Measurements from ENCODE around the gene EIF4G3. TPM values are rescaled to one million over a fixed set of nuclear protein-coding genes. Genes with fewer than 3 reads are reported as not detected.

The EIF4G3 gene
- total RNA-seq, 1 experiment from 2014 or later, result 87.6 TPM

DNA sequence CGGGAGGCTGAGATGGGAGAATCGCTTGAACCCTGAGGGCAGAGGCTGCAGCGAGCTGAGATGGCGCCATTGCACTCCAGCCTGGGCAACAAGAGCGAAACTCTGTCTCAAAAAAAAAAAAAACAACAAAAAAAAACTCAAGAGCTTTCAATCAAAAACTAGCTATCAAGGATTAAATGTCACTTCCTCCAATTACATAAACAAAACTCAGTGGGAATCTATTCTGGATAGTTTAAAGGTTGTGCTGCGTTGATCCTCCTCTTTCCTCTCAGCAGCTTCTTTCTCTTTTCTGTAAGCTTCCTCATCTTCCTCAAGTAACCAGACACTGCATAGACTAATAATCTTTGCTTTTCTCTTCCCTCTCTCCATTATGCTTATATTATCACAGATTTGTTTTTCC is 20.7 kb downstream of the EIF4G3 start:
- Mint-ChIP-seq H3K27ac (ENCODE audit: low read depth, unreplicated experiment) (no peak overlapping the region), H3K4me3 (ENCODE audit: unreplicated experiment) (no peak overlapping the region), H3K27me3 (ENCODE audit: insufficient read depth, unreplicated experiment) (no peaks in the 10 kb centered on the region), H3K4me1 (ENCODE audit: insufficient read depth, unreplicated experiment) (peaks cover 15% of the 10 kb centered on the region), H3K36me3 (ENCODE audit: insufficient read depth, unreplicated experiment) (peaks cover 41% of the 10 kb centered on the region), H3K9me3 (ENCODE audit: unreplicated experiment) (no peaks in the 10 kb centered on the region)
- CTCF ChIA-PET, result interaction anchor here (0.6 to 0.8 kb wide), 2 partner anchors 14 to 30 kb away, joined by 3 read pairs; no protein-coding TSS in a partner anchor
- intact Hi-C loops (cut with micrococcal nuclease), result no loop called here
- DNase-seq (ENCODE audit: unreplicated experiment), result no peak
- TF ChIP-seq, protein P1, sequence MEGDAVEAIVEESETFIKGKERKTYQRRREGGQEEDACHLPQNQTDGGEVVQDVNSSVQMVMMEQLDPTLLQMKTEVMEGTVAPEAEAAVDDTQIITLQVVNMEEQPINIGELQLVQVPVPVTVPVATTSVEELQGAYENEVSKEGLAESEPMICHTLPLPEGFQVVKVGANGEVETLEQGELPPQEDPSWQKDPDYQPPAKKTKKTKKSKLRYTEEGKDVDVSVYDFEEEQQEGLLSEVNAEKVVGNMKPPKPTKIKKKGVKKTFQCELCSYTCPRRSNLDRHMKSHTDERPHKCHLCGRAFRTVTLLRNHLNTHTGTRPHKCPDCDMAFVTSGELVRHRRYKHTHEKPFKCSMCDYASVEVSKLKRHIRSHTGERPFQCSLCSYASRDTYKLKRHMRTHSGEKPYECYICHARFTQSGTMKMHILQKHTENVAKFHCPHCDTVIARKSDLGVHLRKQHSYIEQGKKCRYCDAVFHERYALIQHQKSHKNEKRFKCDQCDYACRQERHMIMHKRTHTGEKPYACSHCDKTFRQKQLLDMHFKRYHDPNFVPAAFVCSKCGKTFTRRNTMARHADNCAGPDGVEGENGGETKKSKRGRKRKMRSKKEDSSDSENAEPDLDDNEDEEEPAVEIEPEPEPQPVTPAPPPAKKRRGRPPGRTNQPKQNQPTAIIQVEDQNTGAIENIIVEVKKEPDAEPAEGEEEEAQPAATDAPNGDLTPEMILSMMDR (IDR thresholded peaks at IDR 0.05; ENCODE audit: unreplicated experiment), result no peak
- BruUV-seq (replicated peaks), result no TSS peak
- POLR2A ChIA-PET, result no interaction called here

DNA sequence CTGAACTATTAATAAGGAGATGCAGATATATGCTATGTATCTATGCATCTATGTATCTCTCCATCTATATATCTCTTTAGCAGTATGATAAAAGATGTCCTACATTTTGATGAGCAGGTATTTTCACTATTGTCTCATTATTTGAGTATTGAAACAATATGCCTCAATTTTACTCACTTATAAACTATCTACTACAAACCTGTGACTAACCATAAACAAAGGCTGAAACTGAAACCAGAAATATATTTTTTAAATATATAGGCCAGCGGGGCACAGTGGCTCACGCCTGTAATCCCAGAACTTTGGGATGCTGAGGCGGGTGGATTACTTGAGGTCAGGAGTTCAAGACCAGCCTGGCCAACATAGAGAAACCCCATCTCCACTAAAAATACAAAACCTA is 22.0 kb downstream of the EIF4G3 start:
- intact Hi-C loops (cut with micrococcal nuclease), result no loop called here

DNA sequence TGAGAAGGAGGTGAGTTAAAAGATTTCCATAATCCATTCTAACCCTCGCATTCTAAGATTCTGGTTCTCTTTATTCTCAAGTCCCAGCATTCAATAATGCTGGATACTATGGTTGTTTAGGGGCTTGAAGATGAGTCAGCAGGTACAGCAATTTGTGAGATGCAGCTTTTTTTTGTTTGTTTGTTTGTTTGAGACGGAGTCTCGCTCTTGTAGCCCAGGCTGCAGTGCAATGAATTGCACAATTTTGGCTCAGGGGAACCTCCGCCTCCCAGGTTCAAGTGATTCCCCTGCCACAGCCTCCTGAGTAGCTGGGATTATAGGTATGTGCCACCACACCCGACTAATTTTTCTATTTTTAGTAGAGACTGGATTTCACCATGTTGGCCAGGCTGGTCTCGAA is 23.3 kb downstream of the EIF4G3 start:
- no peaks in the 10 kb centered on the region for H3K27me3 Mint-ChIP-seq (ENCODE audit: insufficient read depth, unreplicated experiment)
- H3K27ac Mint-ChIP-seq (ENCODE audit: low read depth, unreplicated experiment), result no peak overlapping the region
- TF ChIP-seq, protein P1 (IDR thresholded peaks at IDR 0.05; ENCODE audit: unreplicated experiment), result no peak
- no peaks in the 10 kb centered on the region for H3K9me3 Mint-ChIP-seq (ENCODE audit: unreplicated experiment)
- ChIA-PET CTCF (interaction anchor here (0.7 to 0.9 kb wide), 3 partner anchors 13 to 41 kb away, joined by 3 read pairs; no protein-coding TSS in a partner anchor), POLR2A (interaction anchor here (0.7 to 1.7 kb wide), 8 partner anchors 10 to 39 kb away, joined by 3 to 6 read pairs (median 4); no protein-coding TSS in a partner anchor)
- H3K4me3 Mint-ChIP-seq (ENCODE audit: unreplicated experiment), result no peak overlapping the region
- peaks cover 18% of the 10 kb centered on the region for H3K4me1 Mint-ChIP-seq (ENCODE audit: insufficient read depth, unreplicated experiment)
- intact Hi-C loops (cut with micrococcal nuclease), result no loop called here
- no TSS peak for BruUV-seq (replicated peaks)
- peaks cover 28% of the 10 kb centered on the region for H3K36me3 Mint-ChIP-seq (ENCODE audit: insufficient read depth, unreplicated experiment)
- DNase-seq (ENCODE audit: unreplicated experiment), result no peak

More for the DNA sequence above, 22.0 kb downstream of the EIF4G3 start:
- H3K4me1 Mint-ChIP-seq (ENCODE audit: insufficient read depth, unreplicated experiment), result peaks cover 16% of the 10 kb centered on the region
- H3K4me3 Mint-ChIP-seq (ENCODE audit: unreplicated experiment), result no peak overlapping the region
- no peaks in the 10 kb centered on the region for H3K9me3 Mint-ChIP-seq (ENCODE audit: unreplicated experiment)
- H3K36me3 Mint-ChIP-seq (ENCODE audit: insufficient read depth, unreplicated experiment), result peaks cover 30% of the 10 kb centered on the region
- CTCF ChIA-PET, result no interaction called here
- no peak for DNase-seq (ENCODE audit: unreplicated experiment)
- no peak overlapping the region for H3K27ac Mint-ChIP-seq (ENCODE audit: low read depth, unreplicated experiment)
- POLR2A ChIA-PET, result interaction anchor here (1.7 kb wide), 1 partner anchor 8 kb away, joined by 5 read pairs; no protein-coding TSS in a partner anchor
- no TSS peak for BruUV-seq (replicated peaks)
- TF ChIP-seq, protein P1 (IDR thresholded peaks at IDR 0.05; ENCODE audit: unreplicated experiment), result no peak
- H3K27me3 Mint-ChIP-seq (ENCODE audit: insufficient read depth, unreplicated experiment), result no peaks in the 10 kb centered on the region

DNA sequence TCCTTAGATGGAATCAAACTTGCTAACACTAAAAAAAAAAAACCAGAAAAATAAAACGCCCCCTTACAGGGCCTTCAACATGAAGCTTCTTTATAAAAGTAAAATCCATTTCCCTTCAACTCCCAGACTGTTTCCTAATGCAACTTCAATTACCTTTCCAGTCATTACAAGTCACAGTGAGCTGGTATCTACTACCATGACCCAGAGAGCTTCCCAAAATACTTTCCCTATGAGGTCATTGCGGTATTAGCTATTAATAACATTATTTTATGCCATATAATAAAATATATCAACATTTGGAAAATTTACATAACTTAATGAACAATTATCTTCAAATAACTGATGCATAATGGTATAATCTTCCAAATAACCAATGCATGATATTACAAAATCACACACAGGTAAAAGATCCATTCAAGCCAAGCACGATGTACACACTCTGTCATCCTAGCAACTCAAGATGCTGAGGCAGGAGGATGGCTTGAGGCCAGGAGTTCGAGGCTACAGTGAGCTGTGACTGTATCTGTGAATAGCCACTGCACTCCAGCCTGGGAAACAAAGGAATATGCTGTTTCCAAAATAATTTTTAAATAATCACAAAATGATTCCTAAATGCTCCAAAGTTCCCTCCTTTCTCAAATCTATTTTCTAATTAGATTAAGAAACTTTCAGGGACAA is 24.1 kb downstream of the EIF4G3 start:
- POLR2A ChIA-PET, result interaction anchor here (0.6 to 1.5 kb wide), 7 partner anchors 12 to 133 kb away, joined by 3 to 6 read pairs (median 3); no protein-coding TSS in a partner anchor

More for the DNA sequence above, 24.1 kb downstream of the EIF4G3 start:
- CTCF ChIA-PET, result interaction anchor here (0.7 to 0.9 kb wide), 3 partner anchors 13 to 42 kb away, joined by 3 read pairs; no protein-coding TSS in a partner anchor
- peaks cover 17% of the 10 kb centered on the region for H3K4me1 Mint-ChIP-seq (ENCODE audit: insufficient read depth, unreplicated experiment)
- intact Hi-C loops (cut with micrococcal nuclease), result no loop called here
- H3K27me3 Mint-ChIP-seq (ENCODE audit: insufficient read depth, unreplicated experiment), result no peaks in the 10 kb centered on the region
- no TSS peak for BruUV-seq (replicated peaks)
- DNase-seq (ENCODE audit: unreplicated experiment), result no peak
- H3K36me3 Mint-ChIP-seq (ENCODE audit: insufficient read depth, unreplicated experiment), result peaks cover 29% of the 10 kb centered on the region
- H3K27ac Mint-ChIP-seq (ENCODE audit: low read depth, unreplicated experiment), result no peak overlapping the region
- TF ChIP-seq, protein P1 (IDR thresholded peaks at IDR 0.05; ENCODE audit: unreplicated experiment), result no peak
- H3K4me3 Mint-ChIP-seq (ENCODE audit: unreplicated experiment), result no peak overlapping the region
- H3K9me3 Mint-ChIP-seq (ENCODE audit: unreplicated experiment), result no peaks in the 10 kb centered on the region

Measured in MCF 10A (cell line).